HG03060 (cell line): ENCODE measurements around the gene TAB2.

ENCODE experiments used
- ATAC-seq: cut with Tn5 transposase; IDR thresholded peaks from one replicate; pipeline ENCODE4 v1.9.1; 2021; ENCODE audit warnings: low read depth, moderate number of reproducible peaks; ENCODE audit not compliant: unreplicated experiment

TAB2 gene

GRCh38 chr6:149405823-149406765, 88.6 kb downstream of the TAB2 start:
- ATAC-seq, result no peak

GRCh38 chr6:149409617-149410016, 92.1 kb downstream of the TAB2 start:
- ATAC-seq, result no peak

GRCh38 chr6:149410557-149410956, 93.0 kb downstream of the TAB2 start:
- ATAC-seq, result no peak

- no peak for ATAC-seq
Observed at GRCh38 chr6:149414009-149414408, 96.5 kb downstream of the TAB2 start.

GRCh38 chr6:149414821-149415220, 97.3 kb downstream of the TAB2 start:
- no peak for ATAC-seq

GRCh38 chr6:149419696-149420404, 102.3 kb downstream of the TAB2 start:
- ATAC-seq, result no peak

- no peak for ATAC-seq
Observed at GRCh38 chr6:149421132-149421531, 103.6 kb downstream of the TAB2 start.

GRCh38 chr6:149422581-149422980, 105.1 kb downstream of the TAB2 start:
- ATAC-seq, result no peak

GRCh38 chr6:149423964-149424440, 106.5 kb downstream of the TAB2 start:
- no peak for ATAC-seq

- ATAC-seq, result no peak
Observed at GRCh38 chr6:149425224-149425623, 107.7 kb downstream of the TAB2 start.

GRCh38 chr6:149425754-149426153, 108.2 kb downstream of the TAB2 start:
- ATAC-seq, result no peak

- ATAC-seq, result no peak
Observed at GRCh38 chr6:149428606-149429005, 111.1 kb downstream of the TAB2 start.

- ATAC-seq, result no peak
Observed at GRCh38 chr6:149429427-149430360, 112.2 kb downstream of the TAB2 start.

GRCh38 chr6:149431905-149432775, 114.6 kb downstream of the TAB2 start:
- ATAC-seq, result peak; percentile 57

GRCh38 chr6:149433405-149433804, 115.9 kb downstream of the TAB2 start:
- no peak for ATAC-seq

GRCh38 chr6:149433881-149434280, 116.4 kb downstream of the TAB2 start:
- no peak for ATAC-seq

GRCh38 chr6:149435919-149436586, 118.5 kb downstream of the TAB2 start:
- ATAC-seq, result no peak

GRCh38 chr6:149436647-149437046, 119.1 kb downstream of the TAB2 start:
- ATAC-seq, result no peak

GRCh38 chr6:149437212-149437611, 119.7 kb downstream of the TAB2 start:
- no peak for ATAC-seq
